HG02852 (cell line): Measurements from ENCODE around the gene TOP1.
"Not testable (repeated sequence)": the region's sequence is repeated elsewhere in the genome, so short reads cannot be mapped to it uniquely, and the experiment has no call there.

ENCODE experiments used
- ATAC-seq: cut with Tn5 transposase; IDR thresholded peaks from one replicate; pipeline ENCODE4 v1.9.1; 2021; ENCODE audit warnings: mild to moderate bottlenecking, moderate library complexity; ENCODE audit not compliant: unreplicated experiment

Gene TOP1

DNA sequence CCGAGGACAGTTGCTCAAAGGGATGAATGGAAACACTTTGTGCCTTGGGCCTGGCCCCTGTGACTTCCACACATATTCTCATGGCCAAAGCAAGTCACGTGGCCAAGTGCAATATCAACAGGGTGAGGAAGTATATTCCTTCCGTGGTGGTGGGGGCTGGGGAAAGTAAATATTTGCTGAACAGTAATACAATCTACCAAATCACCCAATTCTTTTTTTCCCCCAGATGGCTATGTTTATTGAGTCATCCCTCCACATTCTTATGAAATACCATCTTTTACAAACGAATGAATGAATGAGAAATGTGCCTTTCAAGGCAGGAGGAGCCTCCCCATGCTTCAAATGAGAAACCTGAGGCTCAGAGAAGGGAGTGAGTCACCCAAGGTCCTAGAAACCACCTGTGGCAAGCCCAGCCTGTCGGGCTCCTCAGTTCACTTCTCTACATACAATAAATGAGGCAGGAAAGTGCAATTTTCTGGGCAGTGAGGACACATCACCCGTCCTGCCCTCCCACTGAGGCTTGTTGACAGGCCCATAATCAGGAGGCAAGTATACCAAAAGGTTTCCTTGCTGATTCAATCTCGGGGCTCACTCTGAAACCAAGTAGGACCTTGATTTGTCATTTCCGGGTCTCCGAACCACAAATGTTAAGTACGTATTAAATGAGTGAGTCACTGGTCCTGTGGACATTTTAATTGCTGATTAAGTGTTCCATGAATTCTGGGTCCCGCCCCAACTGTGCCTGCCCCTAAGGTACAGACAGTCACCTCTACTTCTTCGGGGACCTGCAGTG, 25.3 kb upstream of the TOP1 start:
- ATAC-seq = no peak

DNA sequence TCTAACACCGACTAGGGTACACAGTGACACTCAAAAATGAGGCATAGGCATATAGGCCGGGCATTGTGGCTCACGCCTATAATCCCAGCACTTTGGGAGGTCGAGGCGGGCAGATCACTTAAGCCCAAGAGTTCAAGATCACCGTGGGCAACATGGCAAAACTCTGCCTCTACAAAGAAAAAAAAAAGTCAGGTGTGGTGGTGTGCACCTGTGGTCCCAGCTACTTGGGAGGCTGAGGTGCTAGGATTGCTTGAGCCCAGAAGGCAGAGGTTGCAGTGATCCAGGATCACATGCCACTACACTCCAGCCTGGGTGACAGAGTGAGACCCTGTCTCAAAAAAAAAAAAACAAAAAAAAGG, 24.7 kb upstream of the TOP1 start:
- ATAC-seq = not testable (repeated sequence)

DNA sequence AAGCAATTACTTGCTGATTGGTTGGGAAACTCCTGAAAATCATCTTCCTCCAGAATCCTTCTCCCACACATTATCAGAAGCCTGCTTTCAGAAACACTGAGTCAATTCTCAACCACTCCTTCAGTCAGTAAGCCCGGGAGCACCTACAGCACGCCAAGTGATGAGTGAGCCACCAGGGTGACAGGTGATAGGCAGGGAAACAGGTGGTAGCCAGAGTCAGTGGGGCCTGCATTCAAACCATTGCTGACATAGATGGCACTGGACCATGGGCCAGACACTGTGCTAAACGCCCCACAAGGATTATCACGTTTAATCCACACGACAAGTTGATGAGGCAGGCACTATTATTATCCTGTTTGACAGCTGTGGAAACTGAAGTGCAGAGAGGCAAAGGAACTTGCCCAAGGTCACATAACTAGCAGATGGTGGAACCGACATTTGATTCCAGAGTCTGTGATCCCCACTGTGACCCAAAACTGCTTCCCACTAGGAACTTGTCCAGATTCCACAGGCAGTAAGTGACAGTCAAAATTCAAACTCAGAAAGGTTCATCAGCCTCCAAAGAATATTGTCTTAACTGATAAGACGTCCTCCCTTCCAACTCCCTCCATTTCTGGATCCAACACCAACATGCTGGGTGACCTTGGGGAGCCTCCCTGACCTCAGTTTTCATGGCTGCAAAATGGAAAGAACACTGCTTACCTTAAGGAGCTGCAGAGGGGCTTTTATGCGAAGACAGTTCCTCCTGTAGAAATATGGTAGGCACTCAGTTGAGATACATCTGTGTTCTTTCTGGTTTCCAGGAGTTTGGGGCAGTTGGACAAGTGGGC, 23.9 kb upstream of the TOP1 start:
- ATAC-seq = no peak

DNA sequence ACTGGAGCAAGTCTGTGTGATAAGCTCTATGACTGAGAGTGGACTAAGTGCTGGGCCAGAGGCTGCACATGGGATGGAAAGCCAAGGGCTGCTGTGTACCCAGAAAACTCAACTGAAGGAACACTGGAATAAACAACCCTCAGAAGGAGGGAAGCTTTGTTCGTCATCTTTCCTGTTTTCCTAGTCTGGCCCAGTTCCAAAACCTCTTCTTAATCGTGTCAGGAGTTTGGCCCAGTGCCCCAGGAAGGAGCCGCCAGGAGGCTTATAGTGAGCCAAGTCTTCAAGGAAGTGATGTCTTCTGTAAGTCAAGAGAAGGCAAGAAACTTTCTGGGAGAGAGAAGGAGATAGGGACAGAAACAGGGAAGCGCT, 23.3 kb upstream of the TOP1 start:
- ATAC-seq = no peak

DNA sequence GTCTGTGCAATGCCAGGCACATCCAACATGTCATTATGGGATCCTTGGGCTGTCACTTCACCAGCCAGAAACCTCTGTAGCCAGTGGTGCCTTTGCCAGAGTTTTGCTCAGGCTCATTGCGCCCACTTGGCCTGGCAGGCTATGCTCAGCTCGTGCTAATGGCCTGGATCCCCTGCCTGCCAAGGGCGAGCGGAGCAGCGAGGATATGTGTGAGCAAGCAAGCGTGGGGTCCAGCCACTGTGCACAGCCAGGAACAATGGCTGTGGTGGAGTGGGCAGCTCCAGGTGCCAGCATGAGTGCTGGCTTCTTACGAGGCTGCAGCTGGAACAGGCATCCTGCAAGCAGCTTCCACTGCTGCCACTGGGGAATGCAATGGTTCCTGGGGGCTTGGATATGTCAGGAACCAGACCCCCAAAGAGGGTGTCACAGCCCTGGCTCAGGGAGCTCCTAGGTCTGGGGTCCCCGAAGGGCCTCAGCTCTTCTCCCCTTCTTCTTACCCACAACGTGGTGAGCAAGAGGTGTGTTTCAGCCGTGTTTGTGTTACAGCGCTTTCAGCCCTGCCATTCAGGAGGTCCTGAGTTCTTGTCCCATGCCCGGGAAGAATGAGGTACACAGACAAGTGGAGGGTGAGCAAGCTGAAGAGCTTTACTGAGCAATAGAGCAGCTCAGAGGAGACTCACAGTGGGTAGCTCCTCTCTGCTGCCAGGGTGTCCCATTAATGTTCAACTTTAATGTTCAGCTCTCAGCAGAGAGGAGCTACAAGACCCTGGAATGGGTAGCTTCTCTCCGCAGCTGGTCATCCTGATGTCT, 22.3 kb upstream of the TOP1 start:
- no peak for ATAC-seq

DNA sequence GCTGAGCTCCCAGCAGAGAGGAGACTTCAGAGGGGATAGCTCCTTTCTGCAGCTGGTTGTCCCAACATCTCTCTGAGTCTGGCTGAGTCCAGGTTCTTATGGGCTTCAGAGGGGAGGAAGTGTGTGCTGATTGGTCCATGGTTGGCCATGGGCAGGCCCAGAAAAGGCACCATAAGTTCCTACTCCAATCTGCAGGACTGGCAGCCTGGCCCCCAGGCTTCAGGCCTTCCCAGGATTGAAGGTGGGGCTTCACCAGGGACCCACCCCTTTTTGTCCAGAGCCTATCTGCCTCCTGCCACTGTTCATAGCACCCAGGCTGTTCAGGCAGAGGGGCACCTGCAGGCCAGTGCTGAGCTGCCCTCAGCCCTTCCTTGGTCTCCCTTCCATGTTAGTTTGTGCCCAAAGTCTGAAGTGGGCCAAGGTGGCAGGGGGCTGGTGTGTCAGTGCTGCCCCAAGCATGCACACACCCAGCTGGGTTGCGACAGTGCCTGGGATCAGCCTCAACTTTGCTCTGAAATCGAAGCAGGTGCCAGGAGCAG, 21.6 kb upstream of the TOP1 start:
- ATAC-seq = no peak

DNA sequence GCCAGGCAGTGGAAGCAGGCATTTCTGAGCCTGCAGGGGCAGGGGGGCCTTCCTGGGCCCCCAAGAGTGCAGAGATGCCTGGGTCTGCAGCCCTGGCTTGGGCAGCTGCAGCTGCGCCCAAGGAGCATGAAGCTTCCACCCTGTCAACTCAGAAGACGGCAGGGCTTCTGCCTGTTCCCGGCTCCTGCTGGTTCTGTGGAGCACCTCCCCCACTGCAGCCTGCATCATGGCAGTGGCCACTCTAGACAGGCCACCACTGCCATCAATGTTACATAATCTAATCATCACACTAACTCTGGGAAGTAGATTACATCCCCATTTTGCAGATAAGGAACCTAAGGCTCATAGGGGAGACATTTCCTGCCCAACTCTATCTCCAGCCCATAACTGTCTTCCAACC, 21.1 kb upstream of the TOP1 start:
- ATAC-seq = no peak

DNA sequence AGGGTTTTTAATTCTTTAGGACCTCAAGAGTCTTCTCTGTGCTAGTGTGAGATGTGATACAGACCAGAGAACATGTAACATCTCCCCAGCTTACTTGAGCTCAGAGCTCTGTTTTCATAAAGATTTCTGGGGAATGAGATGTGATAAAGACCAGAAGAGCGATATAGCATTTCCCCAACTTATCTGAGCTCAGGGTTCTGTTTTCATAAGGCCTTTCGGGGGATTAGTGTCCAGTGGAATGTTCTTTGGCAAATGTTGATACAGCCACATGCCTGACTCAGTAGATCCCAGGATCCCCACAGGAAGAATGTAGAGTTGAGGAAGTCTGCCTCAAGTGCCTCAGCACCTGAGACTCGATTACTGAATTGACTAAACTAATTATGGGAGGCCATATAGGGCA, 18.7 kb upstream of the TOP1 start:
- ATAC-seq = no peak

DNA sequence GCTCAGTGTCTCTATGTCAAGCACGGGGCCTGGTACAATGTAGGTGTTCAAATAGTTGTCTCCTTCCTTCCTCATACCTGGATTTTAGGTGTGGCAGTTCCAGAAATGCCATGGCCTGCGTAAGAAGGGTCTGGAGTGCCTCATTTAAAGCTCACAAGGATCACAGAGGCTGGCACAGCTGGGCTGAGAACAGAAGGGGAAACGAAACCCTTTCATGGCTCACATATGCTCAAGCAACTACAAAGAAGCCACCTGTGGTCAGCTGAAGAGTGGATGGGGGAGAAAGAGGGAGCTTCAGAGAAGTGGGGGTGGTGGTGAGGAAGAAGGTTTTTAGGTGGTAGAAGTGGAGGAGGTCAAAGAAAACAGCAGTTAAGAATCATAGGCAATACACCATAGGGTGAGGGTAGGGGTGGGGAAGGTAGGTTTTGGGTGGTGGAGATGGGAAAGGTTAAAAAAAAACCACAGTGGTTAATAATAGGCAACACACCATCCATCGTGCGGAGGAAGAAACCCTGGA, 17.0 kb upstream of the TOP1 start:
- peak; percentile 93 for ATAC-seq

DNA sequence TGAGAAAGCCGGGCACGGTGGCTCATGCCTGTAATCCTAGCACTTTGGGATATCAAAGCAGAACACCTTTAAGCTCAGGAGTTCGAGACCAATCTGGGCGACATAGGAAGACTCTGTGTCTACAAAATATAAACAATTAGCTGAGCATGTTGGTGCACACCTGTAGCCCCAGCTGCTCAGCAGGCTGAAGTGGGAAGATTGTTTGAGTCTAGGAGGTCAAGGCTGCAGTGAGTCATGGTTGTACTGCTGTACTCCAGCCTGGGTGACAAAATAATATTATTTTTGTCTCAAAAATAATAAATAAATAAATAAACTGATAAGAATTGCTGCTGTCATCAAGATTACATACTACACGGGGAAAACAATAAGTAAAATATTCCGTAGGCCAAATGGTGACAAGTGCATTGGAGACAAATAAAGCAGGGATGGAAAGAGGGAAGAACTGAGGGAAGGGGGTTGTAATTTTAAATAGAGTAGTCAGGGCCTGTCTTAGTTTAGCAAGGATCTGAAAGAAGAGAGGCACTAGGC, 14.0 kb upstream of the TOP1 start:
- no peak for ATAC-seq

DNA sequence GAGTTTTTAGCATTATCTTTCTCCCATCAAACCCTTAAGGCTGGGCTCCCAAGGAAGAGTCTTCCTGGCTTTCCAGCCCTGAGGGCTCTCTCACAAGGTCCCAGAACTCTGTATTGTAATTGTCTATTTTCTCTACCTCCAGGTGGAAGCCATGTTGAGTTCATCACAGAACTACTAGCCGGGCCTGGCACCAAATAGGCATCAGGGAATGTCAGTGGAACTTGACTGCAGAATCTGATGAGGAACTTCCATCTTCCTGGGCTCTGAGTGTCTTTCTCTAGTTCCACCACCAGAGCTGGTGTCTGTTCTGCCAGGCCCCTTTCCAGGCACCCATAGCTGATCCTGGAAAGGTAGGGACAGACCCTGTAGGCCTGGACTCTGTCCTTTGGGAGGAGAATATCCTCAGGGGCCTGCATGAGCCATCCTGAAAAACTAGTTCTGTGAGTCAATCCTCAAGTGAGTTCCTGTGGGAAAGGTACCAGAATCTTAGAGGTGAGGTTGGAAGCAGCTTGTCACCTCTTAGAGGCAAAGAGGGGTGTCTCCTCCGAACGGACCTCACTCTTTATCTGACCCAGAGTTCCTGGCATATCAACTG, 11.1 kb upstream of the TOP1 start:
- no peak for ATAC-seq

DNA sequence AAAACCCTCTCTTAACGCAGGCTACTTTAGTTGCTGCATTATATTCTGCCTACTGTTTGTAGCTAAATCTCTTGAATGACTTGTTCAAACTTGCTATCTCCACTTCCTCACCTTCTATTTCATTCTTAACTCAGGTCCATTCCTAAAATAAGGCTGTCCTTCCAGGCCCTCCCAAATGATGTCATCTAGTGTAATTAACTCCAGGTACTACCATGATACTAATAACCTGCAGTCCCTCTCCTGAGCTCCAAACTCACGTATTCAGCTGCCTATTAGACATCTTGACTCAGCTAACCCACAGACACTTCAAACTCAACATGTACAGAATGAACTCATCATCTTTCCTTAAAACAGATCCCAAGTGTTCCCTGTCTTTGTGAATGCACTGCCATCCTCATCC, 10.5 kb upstream of the TOP1 start:
- no peak for ATAC-seq

DNA sequence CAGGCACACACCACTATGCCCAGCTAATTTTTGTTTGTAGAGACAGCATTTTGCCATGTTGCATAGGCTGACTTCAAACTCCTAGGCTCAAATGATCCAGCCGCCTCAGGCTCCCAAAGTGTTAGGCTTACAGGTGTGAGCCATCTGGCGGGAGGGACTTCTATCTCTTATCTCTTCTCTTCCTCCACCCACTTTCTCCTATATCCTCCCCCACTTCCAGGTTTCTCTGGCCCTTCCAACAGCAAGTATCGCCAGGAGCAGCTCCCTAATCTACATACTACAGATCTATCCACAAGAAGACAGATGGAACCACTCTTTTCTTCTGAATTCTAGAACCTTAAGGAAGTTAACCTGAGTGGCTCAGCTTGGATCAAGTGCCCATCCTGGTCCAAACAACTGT, 5.1 kb upstream of the TOP1 start:
- no peak for ATAC-seq

DNA sequence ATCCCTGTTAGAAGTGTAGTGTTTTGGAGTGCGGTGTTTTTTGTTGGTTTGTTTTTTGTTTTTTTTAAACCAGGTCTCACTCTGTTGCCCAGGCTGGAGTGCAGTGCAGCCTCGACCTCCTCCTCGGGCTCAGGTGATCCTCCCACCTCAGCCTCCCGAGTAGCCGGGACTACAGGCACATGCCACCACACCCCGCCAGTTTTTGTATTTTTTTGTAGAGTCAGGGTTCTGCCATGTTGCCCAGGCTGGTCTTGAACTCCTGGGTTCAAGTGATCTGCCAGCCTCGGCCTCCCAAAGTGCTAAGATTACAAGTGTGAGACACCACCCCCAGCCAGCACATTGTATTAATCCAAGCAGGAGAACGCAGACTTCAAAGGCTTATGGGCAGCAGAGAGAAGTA, 1.3 kb upstream of the TOP1 start:
- ATAC-seq = no peak

DNA sequence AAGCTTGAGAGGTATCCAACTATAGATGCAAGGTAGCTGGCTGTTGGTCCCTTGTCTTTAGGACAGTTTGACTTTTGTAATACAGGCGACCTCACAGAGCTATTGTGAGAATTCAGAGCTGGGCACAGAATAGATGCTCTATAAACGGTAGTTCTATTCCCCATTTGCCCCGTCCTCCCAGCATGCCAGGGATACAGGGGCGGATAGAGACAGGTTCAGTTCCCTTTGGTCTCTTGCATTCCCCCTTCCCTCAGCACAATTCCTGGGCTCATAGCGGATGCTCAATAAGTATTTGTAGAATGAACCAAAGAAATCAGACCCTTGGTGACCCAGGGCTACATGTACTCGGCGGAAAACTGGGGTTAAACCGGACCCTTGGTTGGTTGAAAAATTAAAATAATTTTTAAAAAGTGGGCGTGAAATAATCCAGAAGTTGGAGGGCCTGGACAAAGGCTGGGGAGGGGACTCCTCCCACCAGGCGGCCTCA, 707 bp upstream of the TOP1 start:
- ATAC-seq = no peak

DNA sequence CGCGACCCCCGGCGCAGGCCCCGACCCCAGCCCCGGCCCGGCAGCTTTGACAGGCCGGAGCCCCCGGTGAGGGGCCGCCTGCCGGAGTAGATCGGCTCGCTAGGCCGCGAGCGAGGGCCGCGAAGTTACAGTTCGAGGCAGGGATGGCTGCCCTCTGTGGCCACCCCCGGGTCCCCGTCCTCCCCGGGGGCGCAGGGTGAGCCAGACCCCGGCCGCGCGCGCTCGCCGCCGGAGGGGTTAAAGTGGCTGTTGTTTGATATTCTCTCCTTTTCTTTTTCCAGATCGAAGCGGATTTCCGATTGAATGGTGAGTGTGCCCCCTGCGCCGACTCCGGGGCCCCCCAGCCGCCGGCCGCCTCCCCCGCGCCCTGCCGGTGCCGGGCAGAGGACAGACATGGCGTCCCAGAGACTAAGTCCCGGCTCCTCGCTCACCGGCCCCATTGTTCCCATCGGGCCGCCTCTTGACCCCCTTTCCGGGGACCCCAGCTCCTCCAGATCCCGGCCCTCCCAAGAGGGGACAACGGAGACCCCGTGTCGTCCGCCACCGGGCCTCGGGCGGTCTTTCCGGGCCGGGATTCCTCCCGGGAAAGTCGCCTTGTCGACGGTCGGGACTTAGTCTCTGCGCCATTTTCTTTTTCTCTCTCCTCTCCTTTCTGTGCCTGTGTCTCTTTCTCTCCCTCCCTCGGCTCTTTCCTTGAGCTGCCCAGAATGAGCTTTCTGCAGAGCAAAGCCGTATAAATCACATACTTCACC, 704 bp downstream of the TOP1 start:
- ATAC-seq = peak; percentile 30

DNA sequence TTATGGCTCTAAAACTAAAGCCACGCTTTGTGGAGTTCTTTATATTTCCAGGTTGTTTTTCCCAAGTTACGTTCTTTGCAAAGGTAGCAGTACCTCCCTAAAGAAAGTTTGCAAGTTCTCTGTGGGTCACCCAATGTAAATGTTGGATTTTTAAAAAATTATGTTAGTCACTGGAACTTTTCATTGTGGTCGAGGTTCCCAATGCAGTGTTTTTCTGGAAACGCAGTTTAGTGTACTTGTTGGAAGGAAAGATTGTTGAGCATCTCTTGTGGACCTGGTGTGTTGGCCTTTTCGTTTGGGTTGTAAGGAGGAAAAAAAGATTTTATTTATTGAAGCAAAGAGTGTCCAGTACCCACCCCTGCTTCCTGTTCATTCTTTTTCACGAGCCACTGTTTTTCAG, 1.4 kb downstream of the TOP1 start:
- no peak for ATAC-seq

DNA sequence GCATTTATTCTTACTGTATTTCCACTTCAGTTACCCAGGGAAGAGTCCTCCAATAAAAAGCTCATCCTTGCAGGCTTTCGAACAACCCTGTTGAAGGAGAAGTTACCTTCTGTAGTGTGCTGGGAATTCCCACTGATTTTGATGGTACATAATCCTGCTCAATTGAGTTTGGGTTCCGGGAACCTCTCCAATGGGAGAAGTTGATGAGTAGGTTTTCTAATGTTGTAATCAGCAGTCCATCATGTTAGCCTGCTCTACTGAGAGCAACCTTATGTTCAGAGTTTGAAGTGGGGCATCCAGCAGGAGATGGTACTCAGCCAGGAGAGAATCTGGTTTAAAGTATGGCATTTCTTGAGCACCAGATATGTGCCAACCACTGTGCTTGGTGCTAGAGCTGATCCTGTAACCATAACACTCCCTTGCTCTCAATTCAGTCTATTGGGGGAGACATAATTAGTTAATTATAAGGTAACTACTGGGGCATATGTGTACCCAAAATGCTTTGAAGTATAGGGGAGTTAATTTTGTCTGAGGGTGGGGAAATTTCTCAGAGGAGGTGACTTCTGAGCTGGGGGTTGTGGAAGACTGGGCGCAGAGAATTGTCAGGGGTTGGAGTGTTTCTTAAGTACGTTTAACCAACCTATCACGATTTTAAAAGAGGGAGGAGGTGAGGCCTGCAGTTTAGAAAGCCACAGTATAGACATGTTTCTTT, 2.1 kb downstream of the TOP1 start:
- ATAC-seq = no peak

DNA sequence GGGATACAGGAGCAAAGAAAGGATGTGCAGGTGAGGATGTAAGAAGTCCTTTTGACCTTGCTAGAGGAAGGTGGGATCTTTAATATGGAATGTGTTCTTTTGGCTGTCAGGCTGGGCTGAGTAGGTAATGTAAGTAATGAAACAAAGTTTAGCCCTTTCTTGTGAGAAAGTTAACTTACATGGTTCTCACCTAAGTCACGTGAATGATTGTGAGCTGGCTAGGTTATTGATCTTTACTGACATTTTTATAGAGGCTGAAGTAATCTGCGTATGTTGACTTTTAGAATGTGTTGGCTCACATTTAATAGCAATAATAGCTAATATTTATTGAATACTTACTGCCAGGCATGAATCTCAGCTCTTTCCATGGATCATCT, 2.6 kb downstream of the TOP1 start:
- ATAC-seq = no peak
